ENCODE results near the gene HEATR5A.

GRCh38 chr14:31389946-31390345, 30.4 kb downstream of the HEATR5A start:
- TF ChIP-seq EGR1 (IDR thresholded peaks at IDR 0.05; ENCODE audit: borderline replicate concordance in 1 of 2, low read depth in 2 of 2, low read length in 2 of 2) (no peak), POLR2AphosphoS5 (IDR thresholded peaks at IDR 0.05; ENCODE audit: low read length) (no peak), POLR2A (IDR thresholded peaks at IDR 0.05; ENCODE audit: low read depth, low read length) (no peak), HDAC6 (IDR thresholded peaks at IDR 0.05; ENCODE audit: unreplicated experiment) (no peak), NFIC (IDR thresholded peaks at IDR 0.05; ENCODE audit: low read depth, low read length) (no peak), ZNF274 (IDR thresholded peaks at IDR 0.05; ENCODE audit: insufficient read depth, insufficient read length) (no peak), CTCF (IDR thresholded peaks at IDR 0.05 in 2 of 3, conservative IDR thresholded peaks at IDR 0.05 in 1 of 3; ENCODE audit: control insufficient read depth in 2 of 3, extremely low read depth in 1 of 3, insufficient read depth in 1 of 3, low read depth in 3 of 3, low read length in 3 of 3) (no peak), E2F8 (IDR thresholded peaks at IDR 0.05; ENCODE audit: low read depth, partially characterized antibody) (no peak)
